ENCODE results near the gene ATG4D.

- no peak for TF ChIP-seq ZNF565 (CRISPR knock-in tag; conservative IDR thresholded peaks at IDR 0.05; ENCODE audit: low read depth)
- TF ChIP-seq TSHZ2 (CRISPR knock-in tag; IDR thresholded peaks at IDR 0.05): no peak
- no peak for TF ChIP-seq ZFP30 (CRISPR knock-in tag; IDR thresholded peaks at IDR 0.05)
- no peak for TF ChIP-seq TOX (CRISPR knock-in tag; IDR thresholded peaks at IDR 0.05; ENCODE audit: borderline replicate concordance)
- no peak for TF ChIP-seq CSDC2 (CRISPR knock-in tag; IDR thresholded peaks at IDR 0.05)
- no peak for TF ChIP-seq ZFP3 (CRISPR knock-in tag; IDR thresholded peaks at IDR 0.05)
- TF ChIP-seq POU6F1 (CRISPR knock-in tag; IDR thresholded peaks at IDR 0.05; ENCODE audit: borderline replicate concordance, low read depth): no peak
Measured at GRCh38 chr19:10520652-10521318, 22.9 kb upstream of the ATG4D start.

All from SK-N-SH treated with all-trans-retinoic acid at 6 μM for 48 hours (cell line).